NCI-H526 treated with DMSO at 0.1 percent for 48 hours (cell line): ENCODE results near the gene KIF6.
"Not testable (repeated sequence)": the region's sequence is repeated elsewhere in the genome, so short reads cannot be mapped to it uniquely, and the experiment has no call there.

Experiments used
- DNase-seq: peaks from one replicate; lab custom pipeline; 2025; lab: John Stamatoyannopoulos, UW

KIF6 gene

DNA sequence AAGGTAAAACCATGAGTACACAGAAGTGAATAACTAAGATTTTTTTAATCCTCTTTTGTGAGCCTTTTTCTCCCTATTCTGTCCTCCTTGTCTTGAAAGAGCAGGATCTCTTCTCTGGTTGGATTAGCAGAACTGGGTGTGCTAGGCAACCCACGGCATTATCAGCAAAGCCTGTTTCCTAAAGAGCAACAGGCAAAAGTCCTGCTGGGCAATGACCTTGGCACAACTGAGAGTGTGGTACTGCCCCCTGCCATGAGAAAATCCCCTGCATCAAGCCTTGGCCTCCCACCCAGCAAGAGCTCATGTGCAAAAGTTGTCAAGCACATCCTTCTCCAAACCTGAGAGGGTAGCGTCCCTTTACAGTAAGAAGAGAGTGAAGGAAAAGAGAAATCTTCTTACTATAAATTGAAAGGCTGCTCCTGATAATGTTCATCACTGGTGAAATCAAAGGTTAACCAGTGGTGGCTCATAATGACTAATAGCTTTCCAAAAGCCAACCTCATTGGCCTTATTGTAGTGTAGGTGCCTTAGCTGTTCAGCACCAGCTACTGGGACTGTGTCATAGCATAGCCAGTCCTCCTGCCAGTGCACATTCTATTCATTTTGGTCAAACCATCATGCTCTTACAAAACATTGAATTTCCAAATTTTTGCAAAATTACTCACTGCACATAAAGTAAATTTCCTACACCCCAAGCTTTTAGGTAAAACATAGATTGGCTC, 17.1 kb downstream of the KIF6 start:
- no peak for DNase-seq

DNA sequence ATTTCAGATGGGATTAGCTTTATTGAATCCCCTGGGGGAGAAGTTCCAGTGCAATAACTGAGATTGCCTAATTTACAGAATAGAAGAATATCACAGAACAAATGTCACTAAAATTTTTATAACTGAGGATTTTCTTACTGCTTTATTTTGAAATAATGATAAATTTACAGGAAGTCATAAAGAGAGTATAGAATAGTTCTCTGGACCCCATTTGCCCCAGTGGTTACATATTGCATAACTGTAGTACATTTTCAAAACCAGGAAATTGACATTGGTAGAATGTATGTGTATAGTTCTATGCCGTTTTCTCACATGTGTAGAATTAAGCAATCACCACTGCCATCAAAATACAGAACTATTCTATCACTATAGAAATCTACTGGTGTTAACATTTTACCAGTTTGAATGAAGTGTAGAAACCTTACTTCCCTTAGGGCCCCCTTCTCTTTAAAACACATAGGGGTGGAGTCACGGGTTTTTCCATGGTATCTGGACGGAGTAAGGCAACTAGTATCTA, 18.3 kb downstream of the KIF6 start:
- DNase-seq = no peak

DNA sequence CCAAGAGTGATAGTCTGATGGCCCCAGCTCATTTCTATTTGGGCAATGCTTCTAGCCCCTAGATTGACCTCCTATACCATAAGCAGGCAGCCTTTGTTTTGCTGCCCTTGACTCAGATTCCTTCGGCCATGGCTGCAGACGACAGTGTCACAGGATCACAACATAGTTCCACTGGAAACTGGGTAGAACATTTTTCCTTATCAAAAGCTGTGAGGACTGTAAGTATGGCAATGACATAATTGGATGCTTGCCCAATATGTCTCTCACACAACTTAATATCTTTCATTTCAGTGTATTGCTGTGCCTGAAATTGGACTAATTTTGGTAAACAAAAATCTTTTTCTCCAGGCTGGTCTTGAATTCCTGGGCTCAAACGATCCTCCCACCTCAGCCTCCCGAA, 22.9 kb downstream of the KIF6 start:
- no peak for DNase-seq

DNA sequence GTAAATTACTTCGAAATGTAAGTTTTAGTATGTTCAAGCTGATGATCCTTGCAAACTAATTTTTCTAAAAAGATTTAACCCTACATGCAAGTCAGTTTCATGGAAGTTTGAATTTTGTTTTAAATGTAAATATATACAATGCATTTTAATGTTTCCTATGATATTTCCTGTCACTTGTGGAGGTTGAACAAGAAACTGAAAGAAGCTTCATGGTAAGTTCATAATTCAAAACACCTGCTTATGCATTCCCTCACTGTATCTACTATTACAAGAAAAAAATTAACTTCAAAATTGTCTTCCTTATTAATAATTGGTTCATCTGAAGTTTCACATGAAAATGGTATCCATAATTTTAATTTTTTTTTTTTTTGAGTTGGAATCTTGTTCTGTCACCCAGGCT, 24.8 kb downstream of the KIF6 start:
- DNase-seq = no peak

DNA sequence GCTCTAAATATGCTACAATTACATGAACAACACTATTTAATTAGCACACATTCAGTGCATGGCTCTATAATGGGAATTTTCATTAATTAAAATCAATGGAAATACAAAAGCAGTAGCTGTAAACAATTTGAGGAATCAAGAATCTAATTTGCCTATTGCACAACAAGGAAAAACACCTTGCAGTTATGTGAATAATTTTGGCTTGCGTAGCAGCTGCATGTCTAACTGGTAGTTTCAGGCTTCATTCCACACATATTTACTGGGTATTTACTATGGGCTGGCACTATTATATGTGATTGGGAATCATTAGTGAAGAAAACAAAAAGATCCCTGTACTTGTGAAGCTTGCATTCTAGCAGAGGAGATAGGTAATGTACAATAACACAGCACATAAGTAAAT, 26.4 kb downstream of the KIF6 start:
- DNase-seq = no peak

DNA sequence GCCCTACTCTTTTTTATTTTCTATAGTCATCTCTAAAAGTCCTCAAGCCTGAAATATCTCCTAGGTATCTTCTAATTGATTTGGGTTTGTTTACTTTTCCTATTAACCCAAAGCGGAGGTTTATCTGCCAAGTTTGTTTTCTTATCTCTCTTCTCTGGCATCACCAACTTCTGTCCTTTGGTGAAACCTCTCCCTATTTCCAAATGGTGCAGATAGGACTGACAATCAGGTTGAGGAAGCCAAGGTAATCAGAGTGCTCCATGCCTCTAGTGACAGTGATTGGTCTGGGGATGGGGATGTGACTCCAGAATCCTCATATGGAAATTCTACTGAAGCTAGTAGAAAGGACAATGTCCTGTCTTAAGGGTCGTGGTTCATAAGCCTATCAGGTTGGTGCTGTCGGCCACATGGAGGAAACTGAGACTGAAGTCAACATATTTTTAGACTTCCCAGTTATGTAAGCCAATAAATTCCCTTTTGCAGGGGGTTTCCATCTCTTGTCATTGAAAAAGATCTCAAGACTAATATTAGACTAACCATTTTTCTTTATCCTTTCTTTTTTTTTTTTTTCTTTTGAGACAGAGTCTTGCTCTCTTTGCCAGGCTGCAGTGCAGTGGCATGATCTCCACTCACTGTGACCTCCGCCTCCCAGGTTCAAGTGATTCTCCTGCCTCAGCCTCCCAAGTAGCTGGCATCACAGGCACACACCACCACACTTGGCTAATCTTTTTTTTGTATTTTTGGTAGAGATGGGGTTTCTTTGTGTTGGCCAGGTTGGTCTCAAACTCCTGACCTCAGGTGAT, 28.0 kb downstream of the KIF6 start:
- DNase-seq = no peak

DNA sequence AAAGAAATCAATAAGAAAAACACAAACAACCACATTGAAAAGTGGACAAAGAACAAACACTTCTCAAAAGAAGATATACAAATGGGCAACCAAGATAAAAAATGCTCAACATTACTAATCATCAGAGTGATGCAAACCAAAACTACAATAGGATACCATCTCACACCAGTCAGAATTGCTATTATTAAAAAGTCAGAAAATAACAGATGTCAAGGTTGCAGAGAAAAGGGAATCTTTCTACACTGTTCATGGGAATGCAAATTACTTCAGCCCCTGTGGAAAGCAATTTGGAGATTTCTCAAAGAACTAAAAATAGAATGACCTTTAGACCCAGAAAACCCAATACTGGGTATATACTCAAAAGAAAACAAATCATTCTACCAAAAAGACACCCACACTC, 29.8 kb downstream of the KIF6 start:
- no peak for DNase-seq

DNA sequence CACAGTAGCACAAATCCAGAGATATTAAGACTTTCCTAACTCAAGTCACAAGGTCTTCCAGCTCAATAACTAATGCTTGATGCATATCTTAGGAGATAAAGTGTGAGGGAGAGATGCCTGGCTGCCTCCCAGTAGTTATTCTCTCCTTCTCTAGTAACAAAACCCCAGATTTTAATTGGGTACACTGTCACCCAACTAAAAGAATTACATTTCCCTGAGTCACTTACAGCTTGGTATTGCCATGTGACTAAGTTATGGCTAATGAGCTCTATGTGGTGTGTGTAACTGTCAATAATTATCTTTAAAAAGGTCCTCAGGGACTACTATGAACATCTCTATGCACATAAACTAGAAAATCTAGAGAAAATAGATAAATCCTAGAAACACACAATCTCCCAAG, 32.0 kb downstream of the KIF6 start:
- DNase-seq = no peak

DNA sequence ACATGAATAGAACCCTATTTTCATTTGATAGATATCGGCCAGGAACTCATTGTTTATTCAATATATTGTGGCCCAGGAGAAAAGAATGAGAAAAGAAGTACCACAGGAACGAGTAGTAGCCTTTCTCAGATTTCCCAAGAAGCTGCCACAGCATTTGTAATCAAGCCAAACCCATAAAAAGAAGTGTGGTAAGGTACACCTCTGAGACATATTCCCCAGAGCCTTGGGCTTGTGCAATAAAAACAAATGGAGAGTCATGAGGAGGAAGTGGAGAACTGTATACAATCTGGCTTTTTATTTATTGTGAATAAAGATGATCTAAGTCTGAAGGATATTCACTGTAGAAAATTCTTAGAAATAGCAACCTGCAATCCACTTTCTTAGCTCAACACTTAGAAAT, 36.7 kb downstream of the KIF6 start:
- DNase-seq = no peak

DNA sequence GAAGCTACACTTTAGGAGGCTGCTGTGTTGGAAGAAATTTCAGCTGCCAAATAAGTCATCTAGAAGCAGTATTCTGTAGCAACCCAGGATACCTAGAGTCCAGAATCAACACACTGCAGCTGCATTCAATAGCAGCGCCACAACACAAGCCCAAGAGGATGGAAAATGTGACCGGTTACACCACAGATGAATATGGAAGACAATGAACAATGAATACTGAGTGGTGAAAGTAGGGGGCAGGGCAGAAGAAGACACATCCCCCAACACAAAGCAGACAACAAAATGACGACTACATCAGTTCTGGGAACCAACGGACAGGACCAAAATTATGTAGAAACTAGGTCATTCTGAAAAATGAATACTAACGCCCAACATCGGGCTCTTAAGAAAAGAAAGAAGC, 38.2 kb downstream of the KIF6 start:
- DNase-seq = no peak

DNA sequence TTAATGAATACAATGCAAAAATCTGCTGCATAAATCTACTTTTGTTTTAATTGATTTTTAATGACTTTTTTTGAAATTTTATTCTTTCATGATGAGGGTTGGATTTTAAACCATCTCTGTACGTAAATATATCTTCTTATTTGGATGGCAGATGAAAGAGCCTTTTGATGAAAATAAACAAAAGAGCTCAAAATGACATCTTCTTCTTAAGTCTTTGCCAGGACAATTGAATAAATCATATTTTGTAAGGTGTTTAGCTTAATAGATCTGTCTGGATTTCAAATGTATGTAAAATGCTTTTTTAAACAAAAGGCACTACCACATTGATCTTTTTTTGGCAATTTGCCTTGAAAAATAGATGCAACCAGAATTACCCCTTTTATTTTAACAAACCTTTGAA, 39.3 kb downstream of the KIF6 start:
- DNase-seq = no peak

DNA sequence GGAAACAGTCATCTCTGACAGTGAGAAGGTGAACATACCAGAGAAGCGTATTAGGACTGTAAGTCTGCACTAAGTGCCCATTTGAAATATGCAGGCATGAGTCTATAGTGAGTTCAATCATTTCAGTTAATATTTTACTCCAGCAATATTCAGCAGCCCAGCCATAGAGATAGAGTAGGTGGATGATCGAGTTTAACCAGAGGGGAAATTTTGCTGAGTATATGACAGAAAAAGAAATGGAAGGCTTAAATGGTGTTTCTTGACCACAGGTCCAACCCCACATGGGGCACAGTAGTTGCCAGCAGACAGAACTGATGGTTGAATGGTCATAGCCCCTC, 39.8 kb downstream of the KIF6 start:
- no peak for DNase-seq

DNA sequence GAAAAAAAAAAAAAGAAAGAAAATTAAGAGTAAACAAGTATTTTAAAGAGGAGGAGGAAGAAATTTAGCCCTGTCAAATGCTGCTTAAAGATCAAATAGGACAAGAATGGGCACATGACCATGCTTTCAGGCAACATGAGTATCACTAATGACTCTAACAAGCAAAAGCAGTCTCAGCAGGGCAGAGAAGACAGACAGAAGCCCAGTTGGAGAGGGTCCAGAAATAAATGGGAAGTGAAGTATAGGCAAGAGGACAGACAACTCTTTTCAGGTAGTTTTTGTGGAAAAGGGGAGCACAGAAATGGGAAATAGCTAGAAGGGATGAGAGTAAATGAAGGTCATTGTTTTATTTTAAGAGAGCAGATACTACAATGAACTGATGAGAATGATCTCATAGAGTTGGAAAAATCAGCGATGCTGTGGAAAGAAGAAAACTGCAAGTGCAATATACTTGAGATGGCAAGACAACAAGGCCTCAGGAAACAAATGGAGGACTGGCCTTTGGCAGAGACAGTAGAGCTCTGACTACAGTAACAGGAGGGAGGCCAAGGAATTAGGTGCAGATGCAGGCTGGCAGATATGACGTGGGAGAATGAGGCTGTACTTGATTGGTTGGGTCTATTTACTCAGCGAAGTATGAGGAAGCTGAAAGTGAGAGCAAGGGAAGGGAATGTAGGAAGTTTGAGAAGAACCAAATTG, 40.3 kb downstream of the KIF6 start:
- DNase-seq = no peak

DNA sequence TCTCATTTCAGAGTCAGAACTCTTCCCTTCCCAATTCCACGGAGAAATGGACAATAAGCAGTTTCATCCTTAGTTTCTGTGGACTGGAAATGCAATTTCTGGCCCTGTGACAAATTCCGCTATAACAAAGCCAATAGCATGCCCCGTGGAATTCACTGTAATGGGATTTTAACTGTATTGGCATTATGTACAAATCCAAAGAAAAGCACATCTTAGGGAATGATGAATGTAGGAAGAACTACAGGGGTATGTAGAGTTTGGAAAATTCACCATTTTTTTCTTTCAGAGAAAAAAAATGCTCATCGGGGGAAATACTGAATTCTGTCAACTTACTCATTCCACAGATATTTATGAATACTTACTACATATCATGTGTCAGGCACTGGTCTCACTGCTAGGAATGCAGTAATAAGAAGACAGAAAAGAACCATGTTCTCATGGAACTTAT, 43.5 kb downstream of the KIF6 start:
- DNase-seq = no peak

DNA sequence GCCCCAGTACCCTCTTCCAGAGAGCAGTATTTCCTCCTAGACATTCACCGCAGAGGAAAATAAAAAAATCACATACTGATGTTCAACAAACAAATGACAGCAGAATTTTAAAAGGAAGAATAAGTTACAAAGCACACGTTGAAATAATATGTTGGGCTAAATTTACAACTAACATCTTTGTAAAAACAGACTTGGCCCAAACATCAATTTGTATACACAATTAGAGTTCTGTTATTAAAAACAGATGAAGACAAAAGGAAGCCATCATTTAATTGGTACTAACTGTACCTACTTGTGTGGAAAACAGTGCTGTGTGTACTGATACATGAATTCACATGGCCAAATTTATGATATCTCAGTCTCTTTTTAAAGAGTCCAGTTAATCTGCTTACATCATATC, 46.3 kb downstream of the KIF6 start:
- DNase-seq = no peak

DNA sequence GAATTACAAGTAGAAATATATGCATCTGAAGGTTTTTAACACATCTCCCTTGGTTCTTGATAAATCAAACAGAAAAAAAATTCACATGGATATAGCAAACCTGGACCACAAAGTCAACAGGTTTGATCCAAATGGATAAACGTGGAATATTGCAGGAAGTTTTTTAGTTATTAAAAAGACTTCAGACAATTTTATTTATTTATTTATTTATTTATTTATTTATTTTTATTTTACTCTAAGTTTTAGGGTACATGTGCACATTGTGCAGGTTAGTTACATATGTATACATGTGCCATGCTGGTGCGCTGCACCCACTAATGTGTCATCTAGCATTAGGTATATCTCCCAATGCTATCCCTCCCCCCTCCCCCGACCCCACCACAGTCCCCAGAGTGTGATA, 47.9 kb downstream of the KIF6 start:
- not testable (repeated sequence) for DNase-seq

DNA sequence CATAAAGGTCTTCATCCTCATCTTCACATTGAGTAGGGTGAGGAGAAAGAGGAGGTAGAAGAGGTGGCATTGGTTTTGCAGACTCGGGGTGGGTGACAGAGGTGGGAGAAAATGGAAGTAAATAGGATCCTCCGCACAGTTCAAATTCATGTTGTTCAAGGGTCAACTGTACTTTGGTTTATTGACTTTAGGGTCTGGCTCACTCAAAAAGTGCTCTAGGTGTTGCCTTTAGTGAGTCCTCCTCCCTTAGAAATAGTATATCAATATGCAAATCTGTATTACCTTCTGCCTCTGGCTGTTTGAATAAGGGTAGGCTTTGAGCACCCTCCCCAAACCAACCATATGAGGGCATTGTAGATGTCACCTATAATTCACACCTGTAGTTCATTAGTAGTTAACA, 54.7 kb downstream of the KIF6 start:
- no peak for DNase-seq

DNA sequence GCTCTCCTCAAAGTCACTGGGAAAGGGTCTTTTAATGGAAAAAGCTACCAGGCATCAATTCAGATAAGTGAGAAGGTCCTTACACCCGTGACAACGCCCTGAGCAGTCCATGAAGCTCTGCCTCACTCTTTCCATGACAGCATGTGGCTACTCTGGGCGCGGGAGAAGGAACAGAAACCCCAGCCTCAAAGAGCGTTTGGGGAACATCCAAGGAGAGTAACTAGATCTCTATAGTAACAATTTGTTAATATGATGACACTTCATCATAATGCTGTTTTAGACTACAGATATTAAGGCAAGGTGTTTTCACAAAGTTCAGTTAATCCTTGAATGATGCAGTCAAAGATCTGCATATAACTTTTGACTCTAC, 55.2 kb downstream of the KIF6 start:
- no peak for DNase-seq

DNA sequence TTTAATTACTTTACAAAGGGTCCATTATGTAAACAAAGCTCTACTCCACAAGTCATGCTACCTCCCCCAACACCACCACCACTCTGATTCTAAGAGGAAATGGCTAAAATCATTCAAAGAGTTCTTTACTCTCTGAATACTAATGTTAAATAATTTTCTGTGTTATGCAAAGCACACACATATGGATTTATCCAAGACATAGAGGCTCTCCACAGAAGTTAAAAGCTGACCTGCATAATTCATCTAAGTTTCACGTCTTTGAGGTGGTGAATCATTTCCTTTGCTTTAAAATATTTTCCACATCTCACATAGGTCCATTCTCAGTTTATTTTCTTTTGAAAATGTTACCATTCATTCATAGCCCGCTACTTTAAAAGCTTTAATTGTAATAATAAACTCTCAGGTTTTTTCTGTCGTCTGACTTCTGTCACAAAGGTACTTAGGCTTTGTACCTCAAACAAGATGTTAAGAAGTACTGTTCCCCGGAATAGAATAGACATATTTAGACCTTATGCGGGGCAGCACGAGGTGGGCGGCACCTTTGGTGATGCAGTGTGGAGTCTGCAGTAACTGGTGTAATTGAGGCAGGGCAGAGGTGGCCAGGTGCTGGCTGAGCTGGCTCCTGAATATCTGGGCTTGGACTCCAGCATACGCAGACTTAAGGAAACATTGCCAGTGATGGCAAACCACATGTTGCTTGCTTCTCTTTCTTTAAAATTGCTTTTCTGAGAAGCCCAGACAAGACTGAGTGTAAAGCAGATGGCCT, 55.8 kb downstream of the KIF6 start:
- no peak for DNase-seq

DNA sequence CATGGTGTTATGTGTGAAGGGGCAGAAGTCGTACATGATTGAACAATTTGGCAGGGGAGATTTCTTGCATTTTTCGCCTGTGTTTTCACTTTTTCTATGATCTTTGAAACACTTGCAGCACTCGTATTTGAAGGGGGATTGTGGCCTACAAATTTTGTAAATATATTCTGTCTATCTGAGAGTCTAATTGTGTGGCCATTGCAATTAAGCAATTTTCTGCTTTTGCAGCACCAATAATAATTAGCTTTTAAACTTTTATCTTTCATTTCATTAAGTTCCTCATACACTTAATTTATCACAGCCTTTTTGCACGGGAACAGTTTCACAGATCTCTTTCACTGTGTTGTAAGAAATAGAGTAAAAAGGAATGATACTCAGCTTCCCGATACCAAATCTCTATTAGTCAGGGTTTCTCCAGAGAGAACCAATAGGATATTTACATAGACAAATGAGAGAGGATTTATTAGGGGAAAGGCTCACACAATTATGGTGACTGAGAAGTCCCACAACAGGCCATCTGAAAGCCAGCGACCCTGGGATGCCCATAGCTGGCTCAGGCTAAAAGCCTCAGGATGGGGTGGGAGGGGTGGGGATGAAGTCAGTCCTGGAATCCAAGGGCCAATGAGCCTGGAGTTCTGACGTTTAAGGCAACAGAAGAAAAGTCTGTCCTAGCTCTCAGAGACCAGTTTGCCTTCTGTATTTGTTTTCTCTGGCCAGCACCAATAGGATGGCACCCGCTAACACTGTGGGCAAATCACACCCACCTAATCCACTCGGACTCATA, 58.3 kb downstream of the KIF6 start:
- peak; percentile 36 for DNase-seq

DNA sequence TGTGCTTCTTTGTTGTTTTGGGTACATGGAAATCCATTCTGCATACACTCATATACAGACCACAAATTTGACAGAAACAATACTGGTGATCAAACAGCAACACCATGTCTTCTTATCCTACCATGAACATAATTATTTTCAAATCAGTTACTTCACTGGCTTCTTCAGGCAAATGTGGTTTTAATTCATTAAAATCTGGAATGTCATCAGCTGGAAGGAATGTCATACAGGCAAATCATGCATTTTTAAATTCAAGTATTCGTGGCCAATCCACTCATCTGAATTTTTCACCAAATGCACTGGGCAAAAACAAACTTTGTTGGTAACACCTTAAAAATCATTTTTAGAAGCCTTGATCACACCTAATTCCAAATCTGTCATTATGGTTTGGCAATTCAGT, 59.3 kb downstream of the KIF6 start:
- no peak for DNase-seq

DNA sequence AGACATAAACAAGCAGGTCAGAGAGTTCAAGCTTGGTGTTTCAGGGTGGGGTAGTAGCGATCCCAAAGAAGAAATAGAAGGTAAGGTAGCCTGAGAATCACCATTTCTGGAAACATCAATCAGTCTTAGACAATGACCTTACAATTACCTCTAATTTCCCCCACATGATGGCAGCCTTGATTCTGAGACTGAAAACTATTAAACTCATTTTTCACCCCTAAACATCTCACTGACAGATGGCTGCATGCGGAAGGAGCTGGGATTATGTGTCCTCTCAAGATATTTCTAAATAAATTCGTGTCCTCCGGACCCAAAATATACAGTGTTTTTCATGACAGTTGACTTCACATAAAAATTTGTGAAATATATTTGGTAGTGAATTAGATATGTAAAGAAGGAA, 61.0 kb downstream of the KIF6 start:
- DNase-seq = no peak
